Bronchial epithelial cell (primary cell): Measurements from ENCODE around the gene COL23A1. TPM values are rescaled to one million over a fixed set of nuclear protein-coding genes. Genes with fewer than 3 reads are reported as not detected.
"Not testable (repeated sequence)": the region's sequence is repeated elsewhere in the genome, so short reads cannot be mapped to it uniquely, and the experiment has no call there.

Experiments used
- DNase-seq: peaks from one replicate; pipeline ENCODE4 v3.0.0-alpha.2; 2010; ENCODE audit warnings: low read depth
- FAIRE-seq: peaks from 2 replicates; lab custom pipeline; 2011; peaks lifted over from hg19 to GRCh38; lab: Jason Lieb, UNC
- H3K27me3 ChIP-seq: 2 replicates; pipeline ENCODE4 v1.5.1; 2011; ENCODE audit warnings: low read length; ENCODE audit not compliant: control insufficient read depth, insufficient read depth
- H3K36me3 ChIP-seq: 2 replicates; pipeline ENCODE4 v1.5.1; 2011; ENCODE audit warnings: low read length; ENCODE audit not compliant: control insufficient read depth, insufficient read depth
- H3K4me3 ChIP-seq: 2 replicates; pipeline ENCODE4 v1.5.1; 2011; ENCODE audit warnings: mild to moderate bottlenecking, low read depth, low read length, control low read depth
- CTCF ChIP-seq: IDR thresholded peaks from 2 replicates; pipeline ENCODE4 v1.5.1; 2011; ENCODE audit warnings: mild to moderate bottlenecking, moderate library complexity, low read length, control low read depth, inconsistent platforms; ENCODE audit not compliant: insufficient read depth, severe bottlenecking
- total RNA-seq: library from RNA; depleted of rRNA; stranded (reverse); fragments of >200 nt; gene quantifications from 2 replicates; pipeline ENCODE4 v1.2.1, GENCODE V29; 2014

The COL23A1 gene
- total RNA-seq, 1 donor from 2014 or later, result 0.26 TPM

- Histone ChIP-seq H3K4me3 (no peak overlapping the region), H3K27me3 (peaks cover 1% of the 10 kb centered on the region), H3K36me3 (no peaks in the 10 kb centered on the region)
- DNase-seq (no peak), FAIRE-seq (no peak)
- TF ChIP-seq CTCF, result no peak
Observed at GRCh38 chr5:178322736-178323540, 267.3 kb downstream of the COL23A1 start.

GRCh38 chr5:178320281-178320855, 269.8 kb downstream of the COL23A1 start:
- no peak for TF ChIP-seq CTCF
- H3K27me3 ChIP-seq, result peaks cover 1% of the 10 kb centered on the region
- no peak overlapping the region for H3K4me3 ChIP-seq
- DNase-seq, result no peak
- no peak for FAIRE-seq
- H3K36me3 ChIP-seq, result no peaks in the 10 kb centered on the region

- FAIRE-seq (no peak), DNase-seq (no peak)
- TF ChIP-seq CTCF, result no peak
- peaks cover 1% of the 10 kb centered on the region for H3K27me3 ChIP-seq
- no peak overlapping the region for H3K4me3 ChIP-seq
- H3K36me3 ChIP-seq, result no peaks in the 10 kb centered on the region
Observed at GRCh38 chr5:178319541-178320041, 270.6 kb downstream of the COL23A1 start.

- no peak for DNase-seq
- FAIRE-seq, result no peak
- H3K4me3 ChIP-seq, result no peak overlapping the region
Observed at GRCh38 chr5:178318893-178319292, 271.3 kb downstream of the COL23A1 start.

GRCh38 chr5:178318382-178318781, 271.8 kb downstream of the COL23A1 start:
- Histone ChIP-seq H3K27me3 (no peaks in the 10 kb centered on the region), H3K36me3 (no peaks in the 10 kb centered on the region), H3K4me3 (no peak overlapping the region)
- DNase-seq (no peak), FAIRE-seq (no peak)
- no peak for TF ChIP-seq CTCF

More at GRCh38 chr5:178318893-178319292, 271.3 kb downstream of the COL23A1 start:
- no peak for TF ChIP-seq CTCF
- Histone ChIP-seq H3K27me3 (peaks cover 1% of the 10 kb centered on the region), H3K36me3 (no peaks in the 10 kb centered on the region)

GRCh38 chr5:178317727-178318126, 272.5 kb downstream of the COL23A1 start:
- not testable (repeated sequence) for H3K36me3 ChIP-seq, H3K27me3 ChIP-seq, FAIRE-seq, H3K4me3 ChIP-seq, DNase-seq
